ENCODE data around the gene HCAR1. TPM values are rescaled to one million over a fixed set of nuclear protein-coding genes. Genes with fewer than 3 reads are reported as not detected.
"Not testable (repeated sequence)": the region's sequence is repeated elsewhere in the genome, so short reads cannot be mapped to it uniquely, and the experiment has no call there.

HCAR1 gene
- polyA plus RNA-seq, 4 donors: 2.0 to 3.4 (median 2.5) TPM

DNA sequence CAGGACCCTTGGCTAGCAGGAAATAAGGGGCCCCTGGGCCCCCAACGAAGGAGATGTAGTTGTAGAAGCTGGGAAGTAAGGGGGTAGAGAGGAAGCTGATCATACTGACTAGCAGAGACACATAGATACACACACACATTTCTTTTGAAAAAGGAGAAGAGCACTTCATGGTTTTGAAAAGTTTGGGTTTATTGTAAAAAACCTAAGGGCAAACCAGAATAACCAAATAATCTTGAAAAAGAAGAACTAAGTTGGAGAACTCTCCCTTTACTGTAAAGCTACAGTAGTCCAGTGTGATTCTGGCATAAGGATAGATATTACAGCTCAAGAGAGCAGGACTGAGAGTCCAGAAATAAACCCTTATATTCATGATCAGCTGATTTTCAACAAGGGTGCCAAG is 8.3 kb downstream of the HCAR1 start:
- DNase-seq (ENCODE audit: low read depth in 4 of 4, low spot score in 3 of 4): no peak

DNA sequence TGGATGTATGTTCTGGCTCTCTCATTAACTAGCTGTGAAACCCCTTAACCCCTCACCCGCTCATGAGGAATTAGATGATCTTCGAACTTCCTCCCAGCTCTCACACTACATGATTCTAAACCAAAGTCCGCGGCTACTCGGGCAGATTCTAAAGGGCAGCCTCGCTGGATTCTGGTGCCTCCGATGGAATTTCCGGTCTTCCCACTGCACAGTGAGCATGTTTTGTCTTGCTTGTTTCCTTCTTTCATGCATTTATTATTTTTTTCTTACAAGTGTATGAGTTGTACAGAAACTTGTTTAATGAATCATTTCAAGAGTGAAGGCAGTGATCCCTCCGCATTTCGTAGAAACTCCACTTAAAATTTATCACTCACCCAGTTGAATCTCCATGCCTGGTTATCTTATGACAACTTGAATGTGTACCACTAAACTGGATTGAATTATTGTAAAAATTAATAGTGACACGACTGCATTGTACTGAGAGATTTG is 9.5 kb downstream of the HCAR1 start:
- DNase-seq (ENCODE audit: low read depth in 4 of 4, low spot score in 3 of 4): no peak

GRCh38 chr12:122716658-122717057 is 14.0 kb downstream of the HCAR1 start, which contains the start of gene HCAR3:
Gene HCAR3, minus strand, starts transcription at chr12:122716811. Its CDS starts 74 bp downstream, at chr12:122716737.
- not testable (repeated sequence) for DNase-seq (ENCODE audit: low read depth in 4 of 4, low spot score in 3 of 4)

DNA sequence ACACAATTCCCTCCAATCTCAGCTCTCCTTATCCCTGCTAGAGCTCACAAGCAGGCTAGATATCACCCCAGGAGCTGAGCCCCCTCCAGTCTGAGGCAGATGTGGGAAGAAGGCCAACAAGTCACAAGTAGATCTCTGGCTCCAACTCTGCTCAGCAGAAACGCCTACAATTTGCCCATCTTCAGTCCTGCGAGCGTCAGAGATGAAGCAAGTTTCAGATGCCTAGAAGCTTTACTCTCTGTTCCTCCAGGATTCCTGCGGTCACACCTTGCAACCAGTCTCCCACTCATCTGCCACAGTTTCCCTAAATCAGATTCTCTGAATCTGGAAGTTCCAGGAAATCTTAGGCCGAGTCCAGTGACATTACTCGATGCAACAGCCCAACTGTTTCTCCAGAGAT is 15.4 kb downstream of the HCAR1 start:
- not testable (repeated sequence) for DNase-seq (ENCODE audit: low read depth in 4 of 4, low spot score in 3 of 4)

DNA sequence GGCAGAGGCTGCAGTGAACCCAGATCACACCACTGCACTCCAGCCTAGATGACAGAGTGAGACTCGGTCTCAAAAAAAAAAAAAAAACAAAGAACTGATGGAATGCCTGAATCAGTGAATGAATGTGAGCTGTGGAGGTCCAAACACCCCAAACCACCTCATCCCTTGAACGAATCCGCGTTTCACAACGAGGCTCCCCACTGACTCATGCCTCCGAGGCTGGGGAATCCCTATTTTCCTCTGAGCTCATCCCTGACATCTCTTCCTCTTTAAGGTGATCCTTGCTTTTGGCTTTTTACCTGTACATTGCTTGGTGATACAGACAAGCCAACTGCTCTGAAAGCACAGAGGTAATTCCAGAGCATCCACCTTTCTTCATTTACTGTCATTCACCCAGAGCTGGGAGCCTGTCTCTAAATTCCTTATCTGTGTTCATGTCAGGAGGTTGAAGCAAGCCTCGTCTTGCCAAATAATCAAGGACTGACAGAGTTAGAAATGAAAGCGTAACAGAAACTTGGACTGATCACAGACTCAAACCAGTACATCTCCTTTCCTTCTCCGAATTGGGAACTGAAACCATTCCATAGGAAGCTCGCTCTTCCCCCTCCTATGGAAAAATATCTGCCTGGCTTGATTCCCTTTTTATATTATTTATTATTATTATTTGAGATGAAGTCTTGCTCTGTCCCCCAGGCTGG is 17.0 kb downstream of the HCAR1 start:
- not testable (repeated sequence) for DNase-seq (ENCODE audit: low read depth in 4 of 4, low spot score in 3 of 4)

- not testable (repeated sequence) for DNase-seq (ENCODE audit: low read depth in 4 of 4, low spot score in 3 of 4)
Observed at GRCh38 chr12:122711266-122711665, 19.4 kb downstream of the HCAR1 start.

DNA sequence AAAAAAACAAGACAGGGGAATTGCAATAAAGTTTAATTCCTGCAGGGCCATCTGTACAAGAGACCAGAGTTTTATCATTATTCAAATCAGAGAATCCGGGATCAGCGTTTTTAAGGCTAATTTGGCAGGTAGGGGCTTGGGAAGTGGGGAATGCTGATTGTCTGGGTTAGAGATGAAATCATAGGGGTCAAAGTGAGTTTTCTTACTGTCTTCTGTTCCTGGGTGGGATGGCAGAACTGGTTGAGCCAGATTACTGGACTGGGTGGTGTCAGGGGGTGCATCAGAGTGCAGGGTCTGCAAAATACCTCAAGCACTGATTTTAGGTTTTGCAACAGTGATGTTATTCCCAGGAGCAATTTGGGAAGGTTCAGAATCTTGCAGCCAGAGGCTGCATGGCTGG is 20.3 kb downstream of the HCAR1 start:
- DNase-seq (ENCODE audit: low read depth in 4 of 4, low spot score in 3 of 4): not testable (repeated sequence)

GRCh38 chr12:122709287-122709686 is 21.4 kb downstream of the HCAR1 start:
- DNase-seq (ENCODE audit: low read depth in 4 of 4, low spot score in 3 of 4): not testable (repeated sequence)

- not testable (repeated sequence) for DNase-seq (ENCODE audit: low read depth in 4 of 4, low spot score in 3 of 4)
Observed at GRCh38 chr12:122703841-122704240, 26.8 kb downstream of the HCAR1 start.

GRCh38 chr12:122702890-122703611 is 27.6 kb downstream of the HCAR1 start, which contains the start of gene HCAR2:
Gene HCAR2, minus strand, starts transcription at chr12:122703357. Its CDS starts 74 bp downstream, at chr12:122703283.
- not testable (repeated sequence) for DNase-seq (ENCODE audit: low read depth in 4 of 4, low spot score in 3 of 4)

GRCh38 chr12:122701481-122701880 is 29.2 kb downstream of the HCAR1 start:
- not testable (repeated sequence) for DNase-seq (ENCODE audit: low read depth in 4 of 4, low spot score in 3 of 4)

GRCh38 chr12:122700038-122700710 is 30.5 kb downstream of the HCAR1 start:
- not testable (repeated sequence) for DNase-seq (ENCODE audit: low read depth in 4 of 4, low spot score in 3 of 4)

DNA sequence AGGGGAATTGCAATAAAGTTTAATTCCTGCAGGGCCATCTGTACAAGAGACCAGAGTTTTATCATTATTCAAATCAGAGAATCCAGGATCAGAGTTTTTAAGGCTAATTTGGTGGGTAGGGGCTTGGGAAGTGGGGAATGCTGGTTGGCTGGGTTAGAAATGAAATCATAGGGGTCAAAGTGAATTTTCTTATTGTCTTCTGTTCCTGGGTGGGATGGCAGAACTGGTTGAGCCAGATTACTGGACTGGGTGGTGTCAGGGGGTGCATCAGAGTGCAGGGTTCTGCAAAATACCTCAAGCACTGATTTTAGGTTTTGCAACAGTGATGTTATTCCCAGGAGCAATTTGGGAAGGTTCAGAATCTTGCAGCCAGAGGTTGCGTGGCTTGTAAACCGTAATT is 33.7 kb downstream of the HCAR1 start:
- DNase-seq (ENCODE audit: low read depth in 4 of 4, low spot score in 3 of 4): not testable (repeated sequence)

DNA sequence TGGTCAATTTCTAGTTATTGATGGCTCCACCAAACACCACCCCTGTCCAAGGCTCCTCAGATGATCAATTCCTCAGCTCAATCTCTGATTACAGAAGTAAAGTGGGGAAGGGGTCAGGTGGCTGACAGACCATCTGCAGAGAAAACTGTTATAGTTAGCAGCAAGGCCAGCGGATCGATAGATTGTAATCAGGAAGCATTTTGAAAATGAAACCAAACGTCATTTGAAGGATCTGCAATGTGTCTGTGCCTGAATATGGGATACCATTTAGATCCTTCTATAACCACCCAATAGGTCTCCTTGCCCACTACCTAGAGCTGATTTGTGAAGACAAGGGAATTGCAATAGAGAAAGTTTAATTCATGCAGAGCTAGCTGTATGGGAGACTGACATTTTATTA is 39.1 kb downstream of the HCAR1 start:
- no peak for DNase-seq (ENCODE audit: low read depth in 4 of 4, low spot score in 3 of 4)

GRCh38 chr12:122688291-122688690 is 42.4 kb downstream of the HCAR1 start:
- DNase-seq (ENCODE audit: low read depth in 4 of 4, low spot score in 3 of 4): no peak

- DNase-seq (ENCODE audit: low read depth in 4 of 4, low spot score in 3 of 4): no peak
Observed at GRCh38 chr12:122687086-122687485, 43.6 kb downstream of the HCAR1 start.

DNA sequence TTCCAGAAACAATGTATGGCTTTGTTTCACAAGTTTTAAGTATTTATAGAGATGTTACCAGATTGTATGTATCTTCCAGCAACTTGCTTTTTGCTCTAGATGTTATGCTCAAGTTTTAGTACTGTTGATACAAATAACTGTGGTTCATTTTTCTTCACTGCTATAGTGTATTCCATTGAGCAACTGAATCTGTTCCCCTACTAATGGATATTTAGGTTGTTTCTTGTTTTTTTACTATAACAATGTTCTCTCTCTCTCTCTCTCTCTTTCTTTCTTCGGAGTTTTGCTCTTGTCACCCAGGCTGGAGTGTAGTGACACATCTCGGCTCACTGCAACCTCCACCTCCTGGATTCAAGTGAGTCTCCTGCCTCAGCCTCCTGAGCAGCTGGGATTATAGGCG is 44.1 kb downstream of the HCAR1 start:
- DNase-seq (ENCODE audit: low read depth in 4 of 4, low spot score in 3 of 4): no peak

DNA sequence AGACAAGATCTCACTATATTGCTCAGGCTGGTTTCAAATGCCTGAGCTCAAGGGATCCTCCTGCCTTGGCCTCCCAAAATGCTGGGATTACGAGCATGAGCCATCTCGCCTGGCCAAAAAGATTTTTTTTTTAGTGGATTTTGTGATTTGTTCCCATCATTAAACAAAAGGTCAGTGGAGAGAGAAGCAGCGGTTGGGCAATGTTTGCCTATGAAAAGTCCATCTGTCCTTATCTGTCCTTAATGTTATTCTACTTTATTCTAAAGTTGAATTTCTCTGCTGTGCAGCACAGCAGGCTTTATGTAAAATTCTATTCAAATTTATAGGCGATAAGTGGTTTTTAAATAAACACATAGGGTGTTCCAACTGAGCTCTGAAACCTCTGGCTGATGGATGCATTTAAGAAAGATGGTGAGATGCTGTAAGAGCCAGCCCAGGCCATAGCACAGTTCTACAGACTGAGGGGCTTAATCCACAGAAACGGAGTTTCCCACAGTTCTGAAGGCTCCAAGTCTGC is 46.3 kb downstream of the HCAR1 start:
- DNase-seq (ENCODE audit: low read depth in 4 of 4, low spot score in 3 of 4): no peak

- DNase-seq (ENCODE audit: low read depth in 4 of 4, low spot score in 3 of 4): no peak
Observed at GRCh38 chr12:122681814-122682213, 48.8 kb downstream of the HCAR1 start.

- DNase-seq (ENCODE audit: low read depth in 4 of 4, low spot score in 3 of 4): not testable (repeated sequence)
Observed at GRCh38 chr12:122680989-122681388, 49.7 kb downstream of the HCAR1 start.

GRCh38 chr12:122676781-122677180 is 53.9 kb downstream of the HCAR1 start:
- DNase-seq (ENCODE audit: low read depth in 4 of 4, low spot score in 3 of 4): not testable (repeated sequence)

All from right renal pelvis (tissue), 4 donors.